Stimulated activated effector memory CD8-positive, alpha-beta T cell treated with anti-CD3 and anti-CD28 coated beads, Interleukin-12 subunit alpha, Interleukin-12 subunit beta, amount 100 ng/mL, for 72 hours (primary cell): Measurements from ENCODE around the gene IRF5.

ENCODE experiments used
- ATAC-seq: fragments of 150-1000 bp; cut with Tn5 transposase; 2 replicates; pipeline ENCODE4 v1.10.0; 2021
- DNase-seq, 2 donors: peaks; one replicate each; pipeline ENCODE4 v3.0.0; 2021 to 2022; ENCODE audit warnings: low spot score in 2 of 2
- H3K27ac Mint-ChIP-seq: one replicate; pipeline ENCODE4 v1.8.0; 2022; ENCODE audit warnings: mild to moderate bottlenecking, mixed read lengths
- H3K36me3 Mint-ChIP-seq: one replicate; pipeline ENCODE4 v1.8.0; 2022; ENCODE audit warnings: mild to moderate bottlenecking, mixed read lengths
- H3K4me1 Mint-ChIP-seq: one replicate; pipeline ENCODE4 v1.8.0; 2022; ENCODE audit warnings: mixed read lengths
- H3K4me3 Mint-ChIP-seq: one replicate; pipeline ENCODE4 v1.8.0; 2022; ENCODE audit warnings: mild to moderate bottlenecking, mixed read lengths
- H3K9me3 Mint-ChIP-seq: one replicate; pipeline ENCODE4 v1.8.0; 2022; ENCODE audit warnings: mixed read lengths

Gene IRF5

DNA sequence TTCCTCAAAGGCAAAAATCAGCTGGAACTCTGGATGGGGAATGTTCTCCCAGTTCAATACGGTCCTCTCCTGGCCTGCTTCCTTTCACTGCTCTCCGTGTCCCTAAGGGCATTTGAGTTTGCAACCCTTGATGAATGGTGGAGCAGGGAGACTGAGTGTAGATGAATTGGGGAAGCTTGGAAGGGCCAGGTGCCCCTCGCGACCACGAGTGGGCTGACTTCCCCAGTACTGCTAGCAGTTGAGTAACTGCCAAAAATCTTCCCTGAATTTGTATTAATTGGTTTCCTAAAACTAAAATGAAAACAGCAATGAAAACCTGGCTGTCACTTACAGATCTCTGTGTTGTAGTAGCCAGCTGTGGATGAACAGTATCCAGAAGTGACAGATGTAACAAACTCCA, 13.6 kb downstream of the IRF5 start:
- Mint-ChIP-seq H3K27ac (peak overlapping the region; percentile 62), H3K9me3 (no peaks in the 10 kb centered on the region), H3K4me1 (no peaks in the 10 kb centered on the region), H3K4me3 (no peak overlapping the region), H3K36me3 (peaks cover 71% of the 10 kb centered on the region)
- no peak for ATAC-seq
- DNase-seq = no peak

DNA sequence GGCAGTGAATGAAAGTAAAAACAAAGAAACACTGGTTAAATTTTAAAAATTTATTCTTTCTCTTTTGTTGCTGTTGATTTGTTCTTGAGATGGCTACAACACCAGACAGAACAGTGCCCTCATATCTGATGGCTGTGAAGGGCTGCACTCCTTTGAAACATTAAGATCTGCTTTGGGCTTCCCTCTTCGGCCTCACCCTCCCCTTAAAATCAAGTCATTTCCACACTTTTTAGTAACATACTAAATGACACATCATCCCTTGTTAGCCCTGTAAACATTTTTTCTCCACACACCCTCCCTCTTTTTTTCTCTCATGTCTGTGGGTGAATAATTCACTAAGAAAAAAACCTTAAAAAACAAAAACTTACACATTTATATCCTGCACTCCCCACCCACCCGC, 16.4 kb downstream of the IRF5 start:
- Mint-ChIP-seq H3K36me3 (peaks cover 80% of the 10 kb centered on the region), H3K4me3 (no peak overlapping the region)

GRCh38 chr7:128954830-128955802, 17.4 kb downstream of the IRF5 start:
- Mint-ChIP-seq H3K36me3 (peaks cover 90% of the 10 kb centered on the region), H3K4me1 (peaks cover 5% of the 10 kb centered on the region), H3K27ac (peak overlapping the region; percentile 61), H3K9me3 (no peaks in the 10 kb centered on the region), H3K4me3 (no peak overlapping the region)
- no peak for DNase-seq
- ATAC-seq = no peak

More for the DNA sequence above, 16.4 kb downstream of the IRF5 start:
- DNase-seq (no peak), ATAC-seq (no peak)
- Mint-ChIP-seq H3K4me1 (peaks cover 1% of the 10 kb centered on the region), H3K27ac (peak overlapping the region; percentile 61), H3K9me3 (no peaks in the 10 kb centered on the region)

- no peak for ATAC-seq
- Mint-ChIP-seq H3K4me3 (no peak overlapping the region), H3K4me1 (peaks cover 5% of the 10 kb centered on the region), H3K36me3 (peaks cover 92% of the 10 kb centered on the region), H3K27ac (no peak overlapping the region), H3K9me3 (no peaks in the 10 kb centered on the region)
- no peak for DNase-seq
Observed at GRCh38 chr7:128955981-128956380, 18.3 kb downstream of the IRF5 start.

- peaks cover 20% of the 10 kb centered on the region for H3K4me1 Mint-ChIP-seq
- no peaks in the 10 kb centered on the region for H3K9me3 Mint-ChIP-seq
- DNase-seq (no peak), ATAC-seq (no peak)
- peaks cover 96% of the 10 kb centered on the region for H3K36me3 Mint-ChIP-seq
- H3K27ac Mint-ChIP-seq = no peak overlapping the region
- no peak overlapping the region for H3K4me3 Mint-ChIP-seq
Observed at GRCh38 chr7:128959296-128959695, 21.6 kb downstream of the IRF5 start.

- Mint-ChIP-seq H3K4me1 (peaks cover 20% of the 10 kb centered on the region), H3K27ac (no peak overlapping the region), H3K36me3 (peaks cover 95% of the 10 kb centered on the region), H3K4me3 (no peak overlapping the region), H3K9me3 (no peaks in the 10 kb centered on the region)
- ATAC-seq (no peak), DNase-seq (no peak)
Observed at GRCh38 chr7:128961030-128961659, 23.4 kb downstream of the IRF5 start.

DNA sequence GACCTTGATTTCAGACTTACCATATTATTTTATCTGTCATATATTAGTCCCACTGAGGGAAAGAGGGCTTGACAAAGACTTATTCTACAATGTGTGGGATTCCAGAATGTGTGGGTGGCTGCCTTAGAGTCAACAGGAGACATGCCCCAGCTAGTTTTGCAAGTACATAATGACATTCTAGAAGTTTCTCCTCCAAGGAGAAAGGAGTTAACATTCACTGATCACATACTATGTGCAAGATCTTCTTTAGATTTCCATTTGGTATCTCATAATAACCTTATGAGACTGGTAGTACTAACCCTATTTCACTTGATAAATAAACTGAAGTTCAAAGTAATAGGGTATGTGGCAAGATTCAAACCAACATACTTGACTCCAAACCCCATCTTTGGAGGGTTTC, 25.2 kb downstream of the IRF5 start:
- Mint-ChIP-seq H3K4me3 (peak overlapping the region; percentile 13), H3K9me3 (no peaks in the 10 kb centered on the region), H3K27ac (peak overlapping the region; percentile 73), H3K4me1 (peaks cover 20% of the 10 kb centered on the region), H3K36me3 (peaks cover 97% of the 10 kb centered on the region)
- DNase-seq (no peak), ATAC-seq (peak; percentile 2)

GRCh38 chr7:128963327-128963757, 25.6 kb downstream of the IRF5 start:
- Mint-ChIP-seq H3K27ac (peak overlapping the region; percentile 73), H3K4me1 (peaks cover 20% of the 10 kb centered on the region), H3K36me3 (peaks cover 97% of the 10 kb centered on the region), H3K9me3 (no peaks in the 10 kb centered on the region), H3K4me3 (peak overlapping the region; percentile 13)
- ATAC-seq = peak; percentile 97
- DNase-seq = peak in 1 of 2 donors; percentile 57

GRCh38 chr7:128968624-128969023, 30.9 kb downstream of the IRF5 start:
- DNase-seq (no peak), ATAC-seq (no peak)
- H3K4me3 Mint-ChIP-seq = no peak overlapping the region
- H3K9me3 Mint-ChIP-seq = no peaks in the 10 kb centered on the region
- peaks cover 99% of the 10 kb centered on the region for H3K36me3 Mint-ChIP-seq
- peaks cover 1% of the 10 kb centered on the region for H3K4me1 Mint-ChIP-seq
- H3K27ac Mint-ChIP-seq = no peak overlapping the region

- no peak for DNase-seq
- no peak overlapping the region for H3K4me3 Mint-ChIP-seq
Observed at GRCh38 chr7:128974241-128974934, 36.7 kb downstream of the IRF5 start.

GRCh38 chr7:128982105-128982504, 44.4 kb downstream of the IRF5 start:
- no peak for ATAC-seq
- DNase-seq = no peak
- no peaks in the 10 kb centered on the region for H3K9me3 Mint-ChIP-seq
- H3K4me1 Mint-ChIP-seq = no peaks in the 10 kb centered on the region
- H3K27ac Mint-ChIP-seq = no peak overlapping the region
- no peak overlapping the region for H3K4me3 Mint-ChIP-seq
- peaks cover 100% of the 10 kb centered on the region for H3K36me3 Mint-ChIP-seq

More at GRCh38 chr7:128974241-128974934, 36.7 kb downstream of the IRF5 start:
- no peaks in the 10 kb centered on the region for H3K9me3 Mint-ChIP-seq
- no peak for ATAC-seq
- no peak overlapping the region for H3K27ac Mint-ChIP-seq
- H3K36me3 Mint-ChIP-seq = peaks cover 100% of the 10 kb centered on the region
- H3K4me1 Mint-ChIP-seq = no peaks in the 10 kb centered on the region

DNA sequence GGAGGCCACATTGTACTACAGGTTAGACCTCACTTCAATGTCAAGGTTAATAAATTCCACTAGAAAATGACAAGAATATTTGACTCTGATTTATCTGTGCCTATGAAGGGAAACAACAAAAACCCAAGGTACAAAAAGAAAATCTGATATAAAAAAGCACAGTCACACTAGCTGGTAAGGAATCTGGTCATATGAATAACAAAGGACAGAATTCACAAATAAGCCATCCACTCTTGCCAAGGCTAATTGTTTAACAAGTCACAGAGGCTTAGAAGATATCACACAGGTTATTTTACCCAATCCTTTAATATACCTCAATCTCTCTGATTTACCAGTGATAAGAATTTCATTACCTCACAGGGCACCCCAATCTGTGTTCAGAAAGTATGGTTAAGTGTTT, 47.9 kb downstream of the IRF5 start:
- H3K4me3 Mint-ChIP-seq = no peak overlapping the region
- H3K9me3 Mint-ChIP-seq = no peaks in the 10 kb centered on the region
- no peaks in the 10 kb centered on the region for H3K4me1 Mint-ChIP-seq
- H3K36me3 Mint-ChIP-seq = peaks cover 100% of the 10 kb centered on the region
- H3K27ac Mint-ChIP-seq = no peak overlapping the region
- DNase-seq = no peak
- no peak for ATAC-seq

DNA sequence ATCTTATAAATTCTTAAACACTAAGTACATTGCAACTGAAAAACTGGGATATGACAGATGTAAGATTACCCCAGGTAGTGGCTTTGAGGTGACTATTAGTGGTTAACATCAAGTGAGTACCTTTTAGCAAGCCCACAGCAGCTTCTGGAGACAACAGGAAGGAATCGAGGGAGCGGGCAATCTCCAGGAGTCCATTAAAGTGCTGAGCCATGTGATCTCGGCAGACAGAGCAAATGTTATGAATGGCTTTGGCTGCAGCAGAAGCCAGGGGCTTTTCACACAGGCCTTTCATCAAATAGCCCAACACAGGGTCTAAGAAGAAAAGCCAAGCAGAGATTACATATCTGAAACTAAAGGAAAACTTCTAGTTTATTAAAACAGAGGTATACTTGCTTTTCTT, 48.9 kb downstream of the IRF5 start:
- Mint-ChIP-seq H3K27ac (no peak overlapping the region), H3K9me3 (no peaks in the 10 kb centered on the region), H3K4me1 (no peaks in the 10 kb centered on the region), H3K36me3 (peaks cover 100% of the 10 kb centered on the region), H3K4me3 (no peak overlapping the region)
- DNase-seq = no peak
- no peak for ATAC-seq

DNA sequence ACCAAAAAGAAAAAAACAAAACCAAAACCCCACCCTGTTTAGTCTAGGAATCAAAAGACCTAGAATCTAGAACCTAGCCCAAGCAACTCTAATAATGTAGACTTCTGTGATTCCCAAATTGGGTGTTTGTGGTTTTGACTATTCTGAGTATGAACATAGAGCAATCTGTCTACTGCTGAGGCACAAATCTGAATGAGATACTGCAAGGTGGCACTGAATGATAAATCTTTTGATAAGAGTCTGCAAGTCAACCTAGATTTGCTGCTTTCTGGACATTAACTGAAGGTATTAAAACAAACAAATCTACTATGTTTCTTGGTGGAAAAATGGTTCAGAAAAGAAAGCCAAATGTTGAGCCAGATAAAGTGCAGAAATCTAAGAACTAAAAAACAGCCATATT, 50.6 kb downstream of the IRF5 start:
- Mint-ChIP-seq H3K9me3 (no peaks in the 10 kb centered on the region), H3K36me3 (peaks cover 99% of the 10 kb centered on the region), H3K4me1 (no peaks in the 10 kb centered on the region), H3K4me3 (no peak overlapping the region), H3K27ac (no peak overlapping the region)
- DNase-seq (no peak), ATAC-seq (no peak)

GRCh38 chr7:128989961-128990360, 52.2 kb downstream of the IRF5 start:
- Mint-ChIP-seq H3K9me3 (no peaks in the 10 kb centered on the region), H3K36me3 (peaks cover 99% of the 10 kb centered on the region), H3K27ac (peak overlapping the region; percentile 9), H3K4me1 (no peaks in the 10 kb centered on the region), H3K4me3 (no peak overlapping the region)
- ATAC-seq (no peak), DNase-seq (no peak)
